UCSD-AML1 (cell line): ENCODE measurements around the gene FBH1.
A peak's percentile ranks its signal among the peaks of the same experiment; 100 is the strongest.

ENCODE experiments used
- DNase-seq: peaks from one replicate; lab custom pipeline; 2025; ENCODE audit not compliant: unreplicated experiment; lab: John Stamatoyannopoulos, UW

FBH1 gene

GRCh38 chr10:5975641-5976473 is 85.8 kb downstream of the FBH1 start:
- DNase-seq: no peak

GRCh38 chr10:5976512-5977470 is 86.7 kb downstream of the FBH1 start:
- DNase-seq: peak; percentile 68

DNA sequence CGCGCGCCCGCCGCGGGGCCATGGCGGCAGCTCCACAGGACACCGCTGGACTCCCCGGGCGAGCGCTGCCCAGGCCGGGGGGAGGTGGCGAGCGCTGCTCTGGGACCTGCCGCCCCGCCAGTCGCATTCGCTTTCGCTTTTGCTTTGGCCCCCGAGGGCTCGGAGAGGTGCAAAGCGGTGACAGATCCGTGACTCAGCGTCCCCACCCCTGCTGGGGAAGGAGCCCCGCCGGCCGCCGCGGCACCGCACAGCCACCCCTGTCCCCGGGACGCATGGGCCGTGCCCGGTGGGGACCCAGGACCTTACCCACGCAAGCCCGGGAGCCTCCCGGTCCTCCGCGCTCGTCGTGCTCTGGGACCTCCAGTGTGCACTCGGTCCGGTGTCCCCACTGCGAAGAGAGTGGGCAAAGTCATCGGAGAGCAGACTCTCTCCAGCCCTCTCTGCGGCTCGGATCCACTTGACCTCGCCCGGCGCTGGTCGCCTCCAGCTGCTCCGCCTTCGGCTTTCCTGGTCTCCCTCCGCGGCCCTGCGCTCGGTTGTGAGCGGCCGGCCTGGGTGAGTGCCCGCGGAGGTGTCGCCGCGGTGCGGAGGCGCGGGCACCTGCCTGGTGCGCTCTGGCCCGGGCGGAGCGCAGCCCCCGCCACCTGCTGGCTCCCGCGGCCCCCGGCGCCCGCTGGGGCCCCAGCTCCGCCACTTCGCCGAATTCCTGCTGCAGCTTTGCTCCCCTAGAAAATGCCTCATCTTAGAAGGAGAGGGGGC is 87.6 kb downstream of the FBH1 start, which contains the start of gene IL15RA:
Gene IL15RA, minus strand, starts transcription at position 73 of the 759 bp plus-strand sequence. Its CDS starts 51 bp downstream, at position 22.
- DNase-seq: peak; percentile 79

- DNase-seq: no peak
These were observed 88.1 kb downstream of the FBH1 start for GRCh38 chr10:5978230-5978489.

DNA sequence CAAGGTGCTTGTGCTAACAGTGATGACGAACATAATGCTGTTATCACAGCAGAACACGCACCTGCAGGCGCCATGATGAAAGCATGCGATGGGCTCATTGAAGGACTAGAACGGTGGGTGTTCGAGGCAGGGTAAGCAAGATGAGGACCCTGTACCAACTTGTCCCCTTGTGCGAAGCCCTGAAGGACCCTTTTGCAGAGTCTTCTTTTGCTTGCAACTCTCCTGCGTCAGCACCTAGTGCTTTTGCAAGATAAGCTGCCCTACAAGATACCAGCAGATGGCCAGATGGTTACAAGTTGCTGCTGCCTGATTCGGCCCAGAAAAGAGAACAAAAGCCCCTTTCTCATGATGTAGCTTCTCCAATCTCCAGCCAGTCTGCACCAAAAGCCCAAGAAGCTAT is 91.5 kb downstream of the FBH1 start:
- DNase-seq: no peak

DNA sequence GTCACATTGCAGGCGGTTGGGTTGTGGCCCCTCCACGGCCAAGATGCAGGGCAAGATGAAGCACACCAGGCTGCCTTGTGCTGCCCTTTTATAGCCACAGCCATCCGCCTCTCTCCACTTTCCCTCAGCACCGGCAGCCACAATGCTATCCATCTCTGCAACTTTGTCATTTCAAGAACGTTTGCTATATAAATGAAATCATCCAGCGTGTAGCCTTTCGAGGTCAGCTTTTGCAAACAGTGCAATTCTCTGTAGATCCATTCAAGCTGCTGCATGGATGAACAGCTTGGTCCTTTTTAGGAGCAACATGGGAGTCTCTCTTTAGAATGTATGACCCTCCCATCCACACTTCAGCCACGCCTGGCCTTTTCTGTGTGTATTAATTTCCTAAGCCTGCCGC is 93.7 kb downstream of the FBH1 start:
- no peak for DNase-seq

- no peak for DNase-seq
These were observed 95.0 kb downstream of the FBH1 start for GRCh38 chr10:5985029-5985428.
